ENCODE results near the gene ODR4. TPM values are rescaled to one million over a fixed set of nuclear protein-coding genes. Genes with fewer than 3 reads are reported as not detected.

Gene ODR4
- total RNA-seq, 1 experiment from 2014 or later = 29.1 TPM

DNA sequence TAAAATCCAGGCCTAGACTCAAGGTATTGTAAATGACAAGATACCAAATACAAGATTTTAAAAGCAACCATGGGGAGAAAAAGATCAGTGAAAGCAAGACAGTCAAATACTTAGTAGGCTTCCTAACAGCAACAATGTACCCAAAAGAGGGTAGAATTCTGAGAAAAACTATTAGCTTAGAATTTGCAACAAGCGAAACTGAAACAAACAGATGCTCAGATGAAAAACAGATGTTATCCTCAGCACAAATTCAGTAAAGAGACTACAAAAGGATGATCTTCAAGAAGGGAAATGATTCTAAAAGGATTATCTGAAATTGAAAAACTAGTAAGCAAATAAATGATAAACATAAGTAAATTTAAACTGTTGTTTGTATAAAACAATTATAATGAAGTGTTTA lies 45.3 kb downstream of the ODR4 start:
- TF ChIP-seq, protein P1, sequence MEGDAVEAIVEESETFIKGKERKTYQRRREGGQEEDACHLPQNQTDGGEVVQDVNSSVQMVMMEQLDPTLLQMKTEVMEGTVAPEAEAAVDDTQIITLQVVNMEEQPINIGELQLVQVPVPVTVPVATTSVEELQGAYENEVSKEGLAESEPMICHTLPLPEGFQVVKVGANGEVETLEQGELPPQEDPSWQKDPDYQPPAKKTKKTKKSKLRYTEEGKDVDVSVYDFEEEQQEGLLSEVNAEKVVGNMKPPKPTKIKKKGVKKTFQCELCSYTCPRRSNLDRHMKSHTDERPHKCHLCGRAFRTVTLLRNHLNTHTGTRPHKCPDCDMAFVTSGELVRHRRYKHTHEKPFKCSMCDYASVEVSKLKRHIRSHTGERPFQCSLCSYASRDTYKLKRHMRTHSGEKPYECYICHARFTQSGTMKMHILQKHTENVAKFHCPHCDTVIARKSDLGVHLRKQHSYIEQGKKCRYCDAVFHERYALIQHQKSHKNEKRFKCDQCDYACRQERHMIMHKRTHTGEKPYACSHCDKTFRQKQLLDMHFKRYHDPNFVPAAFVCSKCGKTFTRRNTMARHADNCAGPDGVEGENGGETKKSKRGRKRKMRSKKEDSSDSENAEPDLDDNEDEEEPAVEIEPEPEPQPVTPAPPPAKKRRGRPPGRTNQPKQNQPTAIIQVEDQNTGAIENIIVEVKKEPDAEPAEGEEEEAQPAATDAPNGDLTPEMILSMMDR (IDR thresholded peaks at IDR 0.05; ENCODE audit: insufficient read depth in 1 of 2, low read depth in 1 of 2, low read length in 1 of 2, severe bottlenecking in 1 of 2, unreplicated experiment in 1 of 2) = no peak
- Mint-ChIP-seq H3K4me1 (ENCODE audit: low read depth, unreplicated experiment) (no peaks in the 10 kb centered on the region), H3K36me3 (ENCODE audit: insufficient read depth, unreplicated experiment) (peaks cover 11% of the 10 kb centered on the region), H3K4me3 (ENCODE audit: unreplicated experiment) (no peak overlapping the region), H3K27me3 (ENCODE audit: insufficient read depth, unreplicated experiment) (no peaks in the 10 kb centered on the region), H3K27ac (ENCODE audit: unreplicated experiment) (no peak overlapping the region), H3K9me3 (ENCODE audit: unreplicated experiment) (no peaks in the 10 kb centered on the region)
- DNase-seq = no peak
- H3K4me1 ChIP-seq = no peaks in the 10 kb centered on the region
- CTCF ChIA-PET = interaction anchor here (1.3 kb wide), 1 partner anchor 46 kb away, joined by 5 read pairs; the partner anchor contains the start of gene TPR
- H3K27me3 ChIP-seq (replicated peaks; ENCODE audit: control insufficient read depth, insufficient read depth, low read length) = no peaks in the 10 kb centered on the region
- POLR2A ChIA-PET = no interaction called here
- intact Hi-C loops (cut with micrococcal nuclease; ENCODE audit: unreplicated experiment) = no loop called here
- H3K4me3 ChIP-seq (ENCODE audit: low read depth, low read length) = no peak overlapping the region
- no TSS peak for BruUV-seq (replicated peaks)
- H3K36me3 ChIP-seq (ENCODE audit: control insufficient read depth, insufficient read depth, low read length) = no peaks in the 10 kb centered on the region
- H3K9me3 ChIP-seq = no peaks in the 10 kb centered on the region

DNA sequence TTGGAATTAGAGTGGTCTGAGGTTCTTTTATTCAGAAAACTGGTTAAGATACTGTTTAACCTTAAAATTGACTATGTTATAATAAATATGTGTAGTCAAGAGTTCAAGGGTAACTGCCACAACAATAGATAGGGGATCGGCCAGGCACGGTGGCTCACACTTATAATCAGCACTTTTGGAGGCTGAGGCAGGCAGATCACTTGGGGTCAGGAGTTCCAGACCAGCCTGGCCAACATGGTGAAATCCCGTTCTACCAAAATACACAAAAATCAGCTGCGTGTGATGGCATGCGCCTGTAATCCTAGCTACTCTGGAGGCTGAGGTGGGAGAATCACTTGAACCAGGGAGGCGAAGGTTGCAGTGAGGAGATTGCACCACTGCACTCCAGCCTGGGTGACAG lies 45.8 kb downstream of the ODR4 start:
- no TSS peak for BruUV-seq (replicated peaks)
- DNase-seq = no peak
- intact Hi-C loops (cut with micrococcal nuclease; ENCODE audit: unreplicated experiment) = no loop called here
- Mint-ChIP-seq H3K4me1 (ENCODE audit: low read depth, unreplicated experiment) (no peaks in the 10 kb centered on the region), H3K36me3 (ENCODE audit: insufficient read depth, unreplicated experiment) (peaks cover 11% of the 10 kb centered on the region), H3K9me3 (ENCODE audit: unreplicated experiment) (no peaks in the 10 kb centered on the region), H3K27ac (ENCODE audit: unreplicated experiment) (no peak overlapping the region), H3K27me3 (ENCODE audit: insufficient read depth, unreplicated experiment) (no peaks in the 10 kb centered on the region), H3K4me3 (ENCODE audit: unreplicated experiment) (no peak overlapping the region)
- POLR2A ChIA-PET = no interaction called here
- CTCF ChIA-PET = interaction anchor here (1.3 kb wide), 1 partner anchor 46 kb away, joined by 5 read pairs; the partner anchor contains the start of gene TPR
- Histone ChIP-seq H3K4me3 (ENCODE audit: low read depth, low read length) (no peak overlapping the region), H3K36me3 (ENCODE audit: control insufficient read depth, insufficient read depth, low read length) (no peaks in the 10 kb centered on the region), H3K4me1 (no peaks in the 10 kb centered on the region), H3K27me3 (replicated peaks; ENCODE audit: control insufficient read depth, insufficient read depth, low read length) (no peaks in the 10 kb centered on the region), H3K9me3 (no peaks in the 10 kb centered on the region)
- TF ChIP-seq, protein P1 (IDR thresholded peaks at IDR 0.05; ENCODE audit: insufficient read depth in 1 of 2, low read depth in 1 of 2, low read length in 1 of 2, severe bottlenecking in 1 of 2, unreplicated experiment in 1 of 2) = no peak

DNA sequence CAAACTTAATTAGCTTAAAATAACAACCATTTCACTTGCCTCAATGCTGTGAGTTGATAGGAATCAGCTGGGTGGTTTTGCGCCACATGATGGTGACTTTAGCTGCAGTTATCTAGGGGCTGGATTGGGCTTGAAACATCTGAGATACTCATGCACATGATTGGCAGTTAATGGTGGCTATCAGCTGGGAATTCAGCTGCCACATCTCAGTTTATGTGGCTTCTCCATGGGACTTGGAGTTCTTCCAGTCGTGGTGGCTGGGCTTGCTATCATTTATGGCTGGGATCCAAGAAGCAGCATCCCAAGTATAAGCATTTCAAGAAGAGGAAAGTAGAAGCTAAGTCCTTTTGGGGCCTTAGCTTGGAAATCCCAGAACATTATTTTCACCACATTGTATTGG lies 48.9 kb downstream of the ODR4 start:
- ChIA-PET CTCF (interaction anchor here (0.8 kb wide), 1 partner anchor 50 kb away, joined by 3 read pairs; the partner anchor contains the start of gene TPR), POLR2A (no interaction called here)
- H3K36me3 Mint-ChIP-seq (ENCODE audit: insufficient read depth, unreplicated experiment) = peaks cover under 1% of the 10 kb centered on the region
- H3K4me1 Mint-ChIP-seq (ENCODE audit: low read depth, unreplicated experiment) = no peaks in the 10 kb centered on the region
- no peaks in the 10 kb centered on the region for H3K27me3 Mint-ChIP-seq (ENCODE audit: insufficient read depth, unreplicated experiment)
- TF ChIP-seq, protein P1 (IDR thresholded peaks at IDR 0.05; ENCODE audit: insufficient read depth in 1 of 2, low read depth in 1 of 2, low read length in 1 of 2, severe bottlenecking in 1 of 2, unreplicated experiment in 1 of 2) = no peak
- Histone ChIP-seq H3K27me3 (replicated peaks; ENCODE audit: control insufficient read depth, insufficient read depth, low read length) (no peaks in the 10 kb centered on the region), H3K4me3 (ENCODE audit: low read depth, low read length) (no peak overlapping the region), H3K36me3 (ENCODE audit: control insufficient read depth, insufficient read depth, low read length) (no peaks in the 10 kb centered on the region), H3K4me1 (no peaks in the 10 kb centered on the region), H3K9me3 (no peaks in the 10 kb centered on the region)
- BruUV-seq (replicated peaks) = no TSS peak
- H3K9me3 Mint-ChIP-seq (ENCODE audit: unreplicated experiment) = no peaks in the 10 kb centered on the region
- no peak overlapping the region for H3K27ac Mint-ChIP-seq (ENCODE audit: unreplicated experiment)
- intact Hi-C loops (cut with micrococcal nuclease; ENCODE audit: unreplicated experiment) = no loop called here
- no peak overlapping the region for H3K4me3 Mint-ChIP-seq (ENCODE audit: unreplicated experiment)
- no peak for DNase-seq

Measured in Caco-2 (cell line).